ENCODE data around the gene SH3RF1. TPM values are rescaled to one million over a fixed set of nuclear protein-coding genes. Genes with fewer than 3 reads are reported as not detected.

SH3RF1 gene
- total RNA-seq, 3 donors from 2014 or later: 45.3 to 82.3 (median 65.5) TPM

DNA sequence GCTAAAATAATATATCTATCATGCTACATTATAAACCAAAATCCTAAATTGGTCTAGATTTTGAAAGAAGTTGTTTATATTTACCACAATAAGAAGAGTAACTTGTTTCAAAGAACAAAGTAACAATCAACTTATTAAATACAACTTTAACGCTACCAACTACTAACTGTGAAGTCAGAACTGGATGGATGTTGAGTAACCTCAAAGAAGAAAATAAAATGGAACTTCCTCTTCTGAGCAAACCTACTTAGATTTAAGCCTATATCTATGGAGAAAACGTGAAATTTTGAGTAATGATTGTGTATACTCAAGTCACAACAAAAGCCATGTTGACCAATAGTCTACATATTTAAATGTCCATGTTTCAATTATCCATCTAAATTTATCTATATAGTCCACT lies 25.7 kb downstream of the SH3RF1 start:
- no peak for DNase-seq
- H3K4me3 ChIP-seq: no peak overlapping the region
- TF ChIP-seq, protein P1, sequence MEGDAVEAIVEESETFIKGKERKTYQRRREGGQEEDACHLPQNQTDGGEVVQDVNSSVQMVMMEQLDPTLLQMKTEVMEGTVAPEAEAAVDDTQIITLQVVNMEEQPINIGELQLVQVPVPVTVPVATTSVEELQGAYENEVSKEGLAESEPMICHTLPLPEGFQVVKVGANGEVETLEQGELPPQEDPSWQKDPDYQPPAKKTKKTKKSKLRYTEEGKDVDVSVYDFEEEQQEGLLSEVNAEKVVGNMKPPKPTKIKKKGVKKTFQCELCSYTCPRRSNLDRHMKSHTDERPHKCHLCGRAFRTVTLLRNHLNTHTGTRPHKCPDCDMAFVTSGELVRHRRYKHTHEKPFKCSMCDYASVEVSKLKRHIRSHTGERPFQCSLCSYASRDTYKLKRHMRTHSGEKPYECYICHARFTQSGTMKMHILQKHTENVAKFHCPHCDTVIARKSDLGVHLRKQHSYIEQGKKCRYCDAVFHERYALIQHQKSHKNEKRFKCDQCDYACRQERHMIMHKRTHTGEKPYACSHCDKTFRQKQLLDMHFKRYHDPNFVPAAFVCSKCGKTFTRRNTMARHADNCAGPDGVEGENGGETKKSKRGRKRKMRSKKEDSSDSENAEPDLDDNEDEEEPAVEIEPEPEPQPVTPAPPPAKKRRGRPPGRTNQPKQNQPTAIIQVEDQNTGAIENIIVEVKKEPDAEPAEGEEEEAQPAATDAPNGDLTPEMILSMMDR (IDR thresholded peaks at IDR 0.05): no peak
- intact Hi-C loops (cut with DNase I, micrococcal nuclease): no loop called here
- ATAC-seq: no peak
- no peaks in the 10 kb centered on the region for H3K36me3 ChIP-seq (ENCODE audit: low read depth)
- H3K9me3 ChIP-seq: no peaks in the 10 kb centered on the region
- H3K4me1 ChIP-seq (ENCODE audit: low read depth): peaks cover 22% of the 10 kb centered on the region

DNA sequence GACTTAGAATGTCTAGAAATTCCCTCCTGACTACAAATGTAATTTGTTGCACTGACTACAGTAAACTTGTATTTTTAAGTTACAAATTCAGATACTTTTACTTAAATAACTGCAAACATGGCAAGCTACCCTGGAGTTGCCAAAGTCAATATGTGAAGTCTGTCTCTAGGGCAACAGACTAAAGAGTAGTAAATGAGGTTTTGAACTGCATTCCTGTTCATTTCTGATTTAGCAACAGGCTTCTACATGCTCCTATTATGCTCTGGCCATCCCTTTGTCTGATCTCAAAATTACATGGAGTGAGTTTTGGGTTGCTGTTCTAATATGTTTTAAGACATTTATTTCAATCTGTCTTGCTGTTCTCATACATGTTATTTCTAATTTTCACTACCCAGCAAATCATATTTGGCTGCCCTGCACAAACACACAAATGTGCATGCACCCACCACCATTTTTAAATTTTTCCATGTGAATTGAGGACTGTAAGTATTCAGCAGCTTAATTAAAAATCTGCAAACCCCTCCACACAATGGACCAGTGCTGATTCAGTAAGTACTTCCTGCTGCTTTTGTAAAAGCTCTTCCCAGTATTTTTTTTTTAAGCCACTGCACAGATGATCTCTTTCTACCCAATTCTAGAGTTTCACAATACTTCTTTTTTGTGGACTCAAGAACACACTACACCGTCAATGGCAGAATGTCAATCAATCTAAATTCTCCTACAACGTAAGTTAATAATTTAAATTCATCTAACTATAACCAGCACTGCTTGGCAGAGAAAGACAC lies 26.7 kb downstream of the SH3RF1 start:
- Histone ChIP-seq H3K4me3 (no peak overlapping the region), H3K4me1 (ENCODE audit: low read depth) (peaks cover 12% of the 10 kb centered on the region), H3K36me3 (ENCODE audit: low read depth) (no peaks in the 10 kb centered on the region), H3K9me3 (no peaks in the 10 kb centered on the region)
- ATAC-seq: peak; percentile 66
- DNase-seq: no peak
- intact Hi-C loops (cut with DNase I, micrococcal nuclease): no loop called here
- TF ChIP-seq, protein P1 (IDR thresholded peaks at IDR 0.05): no peak

DNA sequence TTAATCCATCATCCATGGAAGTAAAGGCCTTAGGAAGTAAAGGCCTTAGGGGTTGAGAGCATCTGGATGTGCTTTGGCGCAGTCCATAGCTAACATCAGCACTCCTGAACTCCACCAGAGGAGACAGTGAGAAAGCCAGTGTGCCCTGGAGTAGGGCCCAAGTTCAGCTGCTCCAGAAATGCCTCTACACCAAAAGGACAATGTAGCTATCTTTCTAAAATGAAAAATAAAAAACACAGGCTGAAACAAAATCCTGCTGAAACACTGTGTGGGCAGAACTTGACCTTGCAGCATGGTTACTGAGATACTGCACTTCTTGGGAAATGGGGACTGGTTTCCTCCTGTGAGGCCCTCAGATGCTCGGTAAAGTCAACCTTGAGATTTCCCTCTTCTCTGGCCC lies 29.3 kb downstream of the SH3RF1 start:
- TF ChIP-seq, protein P1 (IDR thresholded peaks at IDR 0.05): no peak
- intact Hi-C loops (cut with DNase I, micrococcal nuclease): no loop called here
- H3K4me1 ChIP-seq (ENCODE audit: low read depth): peaks cover 5% of the 10 kb centered on the region
- no peak overlapping the region for H3K4me3 ChIP-seq
- no peak for DNase-seq
- H3K9me3 ChIP-seq: no peaks in the 10 kb centered on the region
- no peak for ATAC-seq
- H3K36me3 ChIP-seq (ENCODE audit: low read depth): no peaks in the 10 kb centered on the region

DNA sequence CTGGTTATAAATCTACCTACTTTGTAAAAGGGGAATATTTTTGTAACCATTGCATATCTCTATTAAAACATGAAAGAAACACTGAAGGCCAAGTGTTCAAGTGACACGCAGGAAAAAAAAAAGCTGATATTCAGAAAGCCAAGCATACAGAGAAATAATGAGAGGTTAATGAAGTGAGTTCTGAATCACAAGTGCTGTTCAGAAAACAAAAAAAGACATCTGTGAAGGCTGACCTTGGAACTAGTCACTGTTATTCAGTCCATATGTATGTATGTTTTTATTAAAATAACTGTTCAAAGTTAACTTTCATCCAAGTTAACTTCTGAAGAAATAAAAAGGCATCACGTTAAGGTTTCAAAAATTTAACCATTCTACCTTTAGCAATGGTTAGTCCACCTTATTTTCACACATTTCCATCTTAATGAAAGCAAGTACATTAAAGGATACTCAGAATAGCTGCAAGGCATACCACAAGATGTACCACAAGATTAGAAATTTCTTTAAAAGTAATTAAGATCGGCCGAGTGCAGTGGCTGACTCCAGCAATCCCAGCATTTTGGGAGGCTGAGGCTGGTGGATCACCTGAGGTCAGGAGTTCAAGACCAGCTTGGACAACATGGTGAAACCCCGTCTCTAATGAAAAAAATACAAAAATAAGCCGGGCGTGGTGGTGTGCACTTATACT lies 31.4 kb downstream of the SH3RF1 start:
- DNase-seq: no peak
- no peaks in the 10 kb centered on the region for H3K36me3 ChIP-seq (ENCODE audit: low read depth)
- intact Hi-C loops (cut with DNase I, micrococcal nuclease): no loop called here
- H3K9me3 ChIP-seq: no peaks in the 10 kb centered on the region
- H3K4me3 ChIP-seq: no peak overlapping the region
- TF ChIP-seq, protein P1 (IDR thresholded peaks at IDR 0.05): no peak
- no peak for ATAC-seq
- peaks cover 5% of the 10 kb centered on the region for H3K4me1 ChIP-seq (ENCODE audit: low read depth)

DNA sequence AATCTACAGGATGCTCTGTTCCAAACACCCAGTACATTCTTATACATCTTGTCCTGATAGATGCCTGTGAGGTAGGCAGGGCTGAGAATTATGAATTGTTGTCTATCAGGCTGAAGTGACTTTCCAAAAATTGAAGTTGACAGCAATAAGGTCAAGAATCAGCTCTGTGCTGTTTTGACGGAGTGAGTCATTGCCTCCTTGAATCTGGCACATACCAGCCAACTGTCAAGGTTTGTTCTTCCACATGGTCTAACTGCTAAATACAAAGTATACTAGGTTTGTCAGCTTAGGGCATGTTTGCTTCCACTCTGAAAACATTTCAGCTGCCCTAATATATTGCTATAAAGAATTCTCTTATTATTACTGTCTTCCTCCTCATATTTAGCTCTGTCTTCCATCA lies 32.3 kb downstream of the SH3RF1 start:
- Histone ChIP-seq H3K4me3 (no peak overlapping the region), H3K9me3 (no peaks in the 10 kb centered on the region), H3K36me3 (ENCODE audit: low read depth) (no peaks in the 10 kb centered on the region), H3K4me1 (ENCODE audit: low read depth) (no peaks in the 10 kb centered on the region)
- TF ChIP-seq, protein P1 (IDR thresholded peaks at IDR 0.05): no peak
- ATAC-seq (peak; percentile 44), DNase-seq (no peak)
- intact Hi-C loops (cut with DNase I, micrococcal nuclease): no loop called here
